Measurements from ENCODE around the gene GPR26.

The GPR26 gene

GRCh38 chr10:123666318-123667236, at the start of gene GPR26:
Gene GPR26 (plus strand): TSS chr10:123666355. CDS start chr10:123666408, 53 bp downstream.
- no peak for FAIRE-seq

- FAIRE-seq: no peak
These were observed 47.9 kb upstream of the GPR26 start for GRCh38 chr10:123618224-123618623.

- no peak for FAIRE-seq
These were observed 46.9 kb upstream of the GPR26 start for GRCh38 chr10:123619067-123619855.

- no peak for FAIRE-seq
These were observed 45.5 kb upstream of the GPR26 start for GRCh38 chr10:123620621-123621020.

- FAIRE-seq: no peak
These were observed 44.7 kb upstream of the GPR26 start for GRCh38 chr10:123621492-123621891.

- FAIRE-seq: no peak
These were observed 44.2 kb upstream of the GPR26 start for GRCh38 chr10:123621916-123622315.

GRCh38 chr10:123622381-123622780, 43.8 kb upstream of the GPR26 start:
- no peak for FAIRE-seq

- no peak for FAIRE-seq
These were observed 42.1 kb upstream of the GPR26 start for GRCh38 chr10:123624086-123624485.

GRCh38 chr10:123633106-123633505, 33.0 kb upstream of the GPR26 start:
- FAIRE-seq: no peak

- FAIRE-seq: no peak
These were observed 32.5 kb upstream of the GPR26 start for GRCh38 chr10:123633636-123634035.

GRCh38 chr10:123634221-123634620, 31.9 kb upstream of the GPR26 start:
- FAIRE-seq: no peak

GRCh38 chr10:123635131-123635530, 31.0 kb upstream of the GPR26 start:
- FAIRE-seq: no peak

GRCh38 chr10:123635745-123636144, 30.4 kb upstream of the GPR26 start:
- no peak for FAIRE-seq

- FAIRE-seq: no peak
These were observed 29.4 kb upstream of the GPR26 start for GRCh38 chr10:123636598-123637325.

- no peak for FAIRE-seq
These were observed 28.8 kb upstream of the GPR26 start for GRCh38 chr10:123637326-123637880.

GRCh38 chr10:123639131-123639530, 27.0 kb upstream of the GPR26 start:
- FAIRE-seq: no peak

GRCh38 chr10:123640016-123640535, 26.1 kb upstream of the GPR26 start:
- FAIRE-seq: no peak

GRCh38 chr10:123642293-123642692, 23.9 kb upstream of the GPR26 start:
- FAIRE-seq: no peak

- FAIRE-seq: no peak
These were observed 23.5 kb upstream of the GPR26 start for GRCh38 chr10:123642697-123643096.

- FAIRE-seq: no peak
These were observed 22.8 kb upstream of the GPR26 start for GRCh38 chr10:123643315-123643714.

- FAIRE-seq: no peak
These were observed 21.1 kb upstream of the GPR26 start for GRCh38 chr10:123645016-123645415.

- FAIRE-seq: no peak
These were observed 20.5 kb upstream of the GPR26 start for GRCh38 chr10:123645615-123646014.

GRCh38 chr10:123648595-123648994, 17.6 kb upstream of the GPR26 start:
- FAIRE-seq: no peak
